ENCODE measurements around the gene IGFBP1. TPM values are rescaled to one million over a fixed set of nuclear protein-coding genes. Genes with fewer than 3 reads are reported as not detected.

The IGFBP1 gene
- polyA plus RNA-seq, 1 of the 3 experiments (the other 2 are of a cell fraction): not detected

- H3K4me3 ChIP-seq (ENCODE audit: low read depth in 2 of 2, low read length in 1 of 2): no peak overlapping the region
- DNase-seq: no peak
- TF ChIP-seq TCF12 (IDR thresholded peaks at IDR 0.05) (no peak), SMC3 (IDR thresholded peaks at IDR 0.05; ENCODE audit: low read depth, low read length) (no peak), FOXM1 (IDR thresholded peaks at IDR 0.05; ENCODE audit: low read depth) (no peak), RAD21 (IDR thresholded peaks at IDR 0.05; ENCODE audit: low read length) (no peak), RCOR1 (IDR thresholded peaks at IDR 0.05; ENCODE audit: low read length) (no peak), USF1 (IDR thresholded peaks at IDR 0.05; ENCODE audit: borderline replicate concordance, low read depth) (no peak), TAF1 (IDR thresholded peaks at IDR 0.05; ENCODE audit: borderline replicate concordance, low read depth, low read length) (no peak), JUND (IDR thresholded peaks at IDR 0.05) (no peak), USF2 (IDR thresholded peaks at IDR 0.05; ENCODE audit: borderline replicate concordance, low read depth, low read length) (no peak), YY1 (IDR thresholded peaks at IDR 0.05; ENCODE audit: low read depth) (no peak), EP300 (IDR thresholded peaks at IDR 0.05; ENCODE audit: borderline replicate concordance in 1 of 2, low read depth in 1 of 2, low read length in 1 of 2) (no peak), NRF1 (IDR thresholded peaks at IDR 0.05; ENCODE audit: low read depth, low read length) (no peak), IRF3 (IDR thresholded peaks at IDR 0.05; ENCODE audit: low read depth, low read length) (no peak)
- TF ChIP-seq, protein P1, sequence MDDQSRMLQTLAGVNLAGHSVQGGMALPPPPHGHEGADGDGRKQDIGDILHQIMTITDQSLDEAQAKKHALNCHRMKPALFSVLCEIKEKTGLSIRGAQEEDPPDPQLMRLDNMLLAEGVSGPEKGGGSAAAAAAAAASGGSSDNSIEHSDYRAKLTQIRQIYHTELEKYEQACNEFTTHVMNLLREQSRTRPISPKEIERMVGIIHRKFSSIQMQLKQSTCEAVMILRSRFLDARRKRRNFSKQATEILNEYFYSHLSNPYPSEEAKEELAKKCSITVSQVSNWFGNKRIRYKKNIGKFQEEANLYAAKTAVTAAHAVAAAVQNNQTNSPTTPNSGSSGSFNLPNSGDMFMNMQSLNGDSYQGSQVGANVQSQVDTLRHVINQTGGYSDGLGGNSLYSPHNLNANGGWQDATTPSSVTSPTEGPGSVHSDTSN (IDR thresholded peaks at IDR 0.05): no peak
- no peak overlapping the region for H3K27ac ChIP-seq (ENCODE audit: low read depth in 2 of 2, low read length in 1 of 2)
- H4K20me1 ChIP-seq (ENCODE audit: insufficient read depth): no peaks in the 10 kb centered on the region
- ChIA-PET POLR2A (interaction anchor here (1.2 kb wide), 1 partner anchor 322 kb away, joined by 3 read pairs; no protein-coding TSS in a partner anchor), CTCF (interaction anchor here (0.5 to 7.2 kb wide), 31 partner anchors 8 to 1304 kb away, joined by 3 to 53 read pairs (median 3); partner anchors contain the start of gene IGFBP3)
- 68% methylated on average over 7 of the region's 8 CpGs for WGBS (ENCODE audit: low lambda C conversion rate)
- no peak overlapping the region for H3K4me2 ChIP-seq
- H3K36me3 ChIP-seq (replicated peaks in 1 of 2; ENCODE audit: control insufficient read depth in 1 of 2, insufficient read depth in 2 of 2, low read length in 1 of 2): no peaks in the 10 kb centered on the region
- peaks cover 0 to 8% of the 10 kb centered on the region in 2 experiments; a peak in 1 of 4 replicates for H3K4me1 ChIP-seq (ENCODE audit: control insufficient read depth in 1 of 2, insufficient read depth in 2 of 2, low read depth in 1 of 2, low read length in 1 of 2)
- H3K27me3 ChIP-seq (ENCODE audit: insufficient read depth): peaks cover 12% of the 10 kb centered on the region; the same call in 1 of the 2 replicates
- no peaks in the 10 kb centered on the region for H3K79me2 ChIP-seq (ENCODE audit: insufficient read depth)
- H2AFZ ChIP-seq (ENCODE audit: low read depth): no peak overlapping the region
- H3K9me2 ChIP-seq: no peaks in the 10 kb centered on the region
- H3K9me3 ChIP-seq: no peaks in the 10 kb centered on the region
- H3K9ac ChIP-seq: no peak overlapping the region
- H3F3A ChIP-seq (replicated peaks; ENCODE audit: insufficient read depth): no peaks in the 10 kb centered on the region
These were observed 2.0 kb downstream of the IGFBP1 start for GRCh38 chr7:45890125-45890901.
